NCI-H187 treated with DMSO at 0.1 percent for 48 hours (cell line): ENCODE results near the gene IL11RA.
A peak's percentile ranks its signal among the peaks of the same experiment; 100 is the strongest.

ENCODE experiments used
- DNase-seq: peaks from one replicate; lab custom pipeline; 2025; lab: John Stamatoyannopoulos, UW

Gene IL11RA

GRCh38 chr9:34651876-34652601 is at the start of gene IL11RA:
Gene IL11RA, plus strand, starts transcription at chr9:34652185. Its CDS starts 3,033 bp downstream, at chr9:34655218.
- DNase-seq, result no peak

GRCh38 chr9:34603610-34604231 is 48.3 kb upstream of the IL11RA start:
- no peak for DNase-seq

GRCh38 chr9:34606190-34606589 is 45.8 kb upstream of the IL11RA start:
- DNase-seq, result no peak

- no peak for DNase-seq
Measured at GRCh38 chr9:34606905-34607304, 45.1 kb upstream of the IL11RA start.

DNA sequence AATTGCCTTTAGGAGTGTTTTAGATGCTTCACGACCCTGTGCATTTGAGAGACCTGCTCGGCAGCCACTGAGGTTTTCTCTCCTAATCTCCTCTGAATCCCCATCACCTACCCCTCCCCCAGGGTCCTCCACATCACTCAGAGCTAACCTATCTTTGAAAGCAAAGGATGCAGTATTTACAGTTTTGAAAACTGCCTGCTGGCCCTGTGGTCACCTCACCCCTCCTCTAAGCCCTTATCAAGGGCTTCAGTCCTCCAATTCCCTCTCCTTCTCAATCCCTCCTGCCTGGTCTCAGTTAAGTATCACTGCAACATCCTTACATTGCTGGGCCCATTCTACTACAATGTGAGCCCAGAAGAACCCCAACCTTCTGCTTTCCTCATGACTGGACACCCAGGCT is 44.7 kb upstream of the IL11RA start:
- DNase-seq, result no peak

DNA sequence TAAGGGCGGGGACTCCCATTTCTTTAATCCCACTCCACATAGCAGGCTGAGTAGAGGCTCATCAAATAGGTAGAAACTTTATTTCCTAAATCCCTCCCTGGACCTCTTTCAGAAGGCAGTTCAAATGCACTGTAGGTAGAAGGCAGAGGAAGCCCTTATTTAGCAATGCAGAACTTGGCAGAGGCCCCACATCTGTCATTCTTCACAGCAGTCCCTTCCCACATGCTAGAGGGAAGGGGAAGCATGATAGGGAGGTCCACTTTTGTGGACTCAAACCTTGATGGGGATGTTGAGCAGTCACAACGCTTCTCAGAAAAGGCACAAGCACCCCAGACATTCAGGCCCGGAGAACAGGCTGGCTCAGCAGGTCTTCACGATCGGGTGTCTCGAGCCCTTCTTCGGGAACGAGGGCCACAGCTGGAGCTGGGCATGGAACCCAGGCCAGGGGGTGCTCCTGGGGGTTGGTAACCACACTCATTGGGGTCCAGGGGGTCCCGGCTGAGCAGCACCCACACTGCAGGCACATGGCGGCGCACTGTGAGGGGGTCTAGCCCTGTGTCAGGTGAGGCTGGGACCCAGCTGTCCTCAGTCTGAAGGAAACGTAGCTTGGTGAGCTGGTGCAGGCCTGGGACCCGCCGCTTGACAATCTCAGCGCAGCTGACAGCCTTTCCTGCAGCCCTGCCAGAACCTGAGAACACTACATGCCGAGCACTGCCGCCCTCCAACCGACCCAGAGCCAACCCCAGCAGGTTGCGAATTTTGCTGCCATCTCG is 41.4 kb upstream of the IL11RA start:
- no peak for DNase-seq

- DNase-seq, result no peak
Measured at GRCh38 chr9:34611251-34611810, 40.7 kb upstream of the IL11RA start.

DNA sequence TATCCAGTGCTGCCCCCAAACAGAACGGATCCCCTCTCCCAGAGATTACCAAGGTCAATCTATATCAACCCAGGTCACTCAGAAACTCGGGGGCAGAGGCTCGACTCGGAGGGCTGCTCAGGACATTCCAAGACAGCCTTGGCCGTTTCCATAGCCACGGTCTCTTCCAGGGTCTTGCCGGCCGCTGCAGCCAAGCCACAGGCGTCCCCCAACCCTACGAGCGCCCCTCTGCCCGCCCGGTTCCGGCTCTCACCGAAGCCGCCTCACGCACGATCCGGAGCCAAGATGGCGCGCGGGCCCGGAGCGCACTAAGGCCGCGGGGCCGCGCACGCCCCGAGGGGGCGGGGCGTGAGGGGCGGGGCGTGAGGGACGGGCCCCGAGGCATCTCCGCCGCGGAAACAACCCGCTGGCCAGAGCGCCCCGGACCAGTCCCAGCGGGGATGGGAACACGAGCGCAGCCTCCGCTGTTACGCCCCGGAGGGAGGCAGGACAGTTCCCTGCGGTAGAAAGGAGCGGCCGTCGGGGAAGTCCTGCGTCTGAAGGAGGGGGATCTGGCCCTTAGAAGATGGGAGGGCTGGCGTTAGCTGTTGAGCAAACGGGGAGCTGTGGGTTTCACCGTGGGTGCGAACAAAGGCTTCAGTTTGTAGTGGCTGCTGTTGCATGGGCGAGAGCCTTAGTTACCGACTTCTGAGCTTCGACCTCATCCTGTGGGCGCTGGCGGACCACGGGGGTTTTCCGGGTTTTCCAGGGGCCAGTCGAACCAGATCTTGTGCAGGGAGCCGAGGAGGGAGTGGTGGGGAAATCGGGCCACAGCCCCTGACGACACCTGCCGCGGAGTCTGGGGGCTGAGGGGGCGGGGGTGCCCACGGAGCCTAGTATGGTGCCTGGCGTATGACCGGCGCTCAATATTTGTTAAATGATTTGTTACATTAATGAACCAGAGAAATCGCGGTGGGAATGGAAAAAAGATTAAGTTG is 39.9 kb upstream of the IL11RA start, which contains the start of gene RPP25L:
Gene RPP25L, minus strand, starts transcription at position 287 of the 977 bp plus-strand sequence. CDS start 801 bp downstream, outside the sequence.
- DNase-seq, result no peak

DNA sequence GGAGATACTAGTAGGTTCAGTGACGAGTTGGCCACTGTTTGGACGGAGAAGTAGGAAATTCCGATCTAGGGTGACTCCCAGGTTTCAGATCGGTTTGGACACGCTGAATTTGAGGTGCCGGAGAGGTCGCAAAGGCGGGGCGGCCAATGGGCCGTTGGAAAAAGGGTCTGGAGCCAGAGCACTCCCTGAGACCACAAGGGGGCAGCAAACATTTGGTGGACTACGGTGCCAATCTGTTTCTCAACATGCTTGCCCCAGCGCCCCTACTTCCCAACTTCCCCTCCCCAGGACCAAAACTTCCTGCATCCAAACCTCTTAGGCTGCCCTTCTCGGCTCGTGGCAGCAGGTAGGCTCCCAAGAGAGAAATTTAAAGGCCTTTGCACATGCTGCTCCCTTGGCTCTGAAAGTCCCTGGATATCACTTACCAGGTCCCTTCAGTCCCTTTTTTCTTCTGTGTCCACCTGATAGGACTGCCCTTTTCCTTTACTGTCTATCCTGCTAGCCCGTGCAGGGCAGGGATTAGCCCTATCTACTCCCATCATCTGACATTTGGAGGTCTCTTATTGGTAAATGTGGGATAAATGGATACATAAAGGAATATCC is 39.1 kb upstream of the IL11RA start:
- DNase-seq, result no peak

- no peak for DNase-seq
Measured at GRCh38 chr9:34615132-34615531, 36.9 kb upstream of the IL11RA start.

DNA sequence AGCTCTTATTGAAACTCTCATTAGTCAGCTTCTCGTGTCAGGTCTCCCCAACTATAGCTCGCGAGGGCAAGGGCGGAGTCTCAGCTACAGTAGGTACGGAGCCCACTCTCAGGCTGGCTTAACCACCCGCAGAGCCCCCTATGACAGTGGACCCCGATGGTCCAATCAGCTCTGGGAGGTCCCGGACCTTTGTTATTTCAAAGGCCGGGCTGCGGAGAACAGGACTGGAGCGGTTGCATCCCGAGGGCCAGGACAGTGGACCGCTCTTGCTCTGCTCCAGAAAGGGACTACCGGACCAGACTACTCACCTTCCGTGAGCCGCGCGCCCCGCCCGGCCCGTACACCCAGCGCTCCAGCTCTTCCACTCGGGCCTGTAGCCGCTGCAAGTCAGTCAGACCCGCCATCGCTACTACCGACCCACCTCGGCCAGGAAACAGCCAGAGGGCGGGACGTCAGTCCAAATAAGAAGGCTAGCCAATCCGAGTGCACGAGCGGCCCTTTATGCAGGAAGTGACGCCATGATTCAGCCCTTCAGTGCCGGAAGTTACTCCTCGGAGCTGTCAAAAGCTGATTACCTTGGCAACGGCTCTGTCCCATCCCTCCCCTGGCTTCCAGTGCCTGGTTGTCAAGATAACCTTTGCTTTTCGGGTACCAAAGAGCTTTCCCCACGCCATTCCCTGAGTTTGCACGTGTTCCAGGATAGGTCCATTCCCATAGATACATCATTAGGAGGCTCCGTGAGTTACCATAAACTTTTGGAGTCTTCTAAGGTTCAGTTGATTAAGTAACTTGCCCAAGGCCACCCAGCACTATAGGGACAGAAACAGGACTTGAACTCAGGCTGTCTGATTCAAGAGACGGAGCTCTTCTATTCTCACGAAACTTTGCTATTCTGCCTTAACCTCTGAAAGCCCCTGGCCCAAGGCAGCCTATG is 31.7 kb upstream of the IL11RA start, which contains the start of gene DCTN3:
Gene DCTN3, minus strand, starts transcription at position 435 of the 934 bp plus-strand sequence. Its CDS starts 31 bp downstream, at position 404.
- peak; percentile 51 for DNase-seq

DNA sequence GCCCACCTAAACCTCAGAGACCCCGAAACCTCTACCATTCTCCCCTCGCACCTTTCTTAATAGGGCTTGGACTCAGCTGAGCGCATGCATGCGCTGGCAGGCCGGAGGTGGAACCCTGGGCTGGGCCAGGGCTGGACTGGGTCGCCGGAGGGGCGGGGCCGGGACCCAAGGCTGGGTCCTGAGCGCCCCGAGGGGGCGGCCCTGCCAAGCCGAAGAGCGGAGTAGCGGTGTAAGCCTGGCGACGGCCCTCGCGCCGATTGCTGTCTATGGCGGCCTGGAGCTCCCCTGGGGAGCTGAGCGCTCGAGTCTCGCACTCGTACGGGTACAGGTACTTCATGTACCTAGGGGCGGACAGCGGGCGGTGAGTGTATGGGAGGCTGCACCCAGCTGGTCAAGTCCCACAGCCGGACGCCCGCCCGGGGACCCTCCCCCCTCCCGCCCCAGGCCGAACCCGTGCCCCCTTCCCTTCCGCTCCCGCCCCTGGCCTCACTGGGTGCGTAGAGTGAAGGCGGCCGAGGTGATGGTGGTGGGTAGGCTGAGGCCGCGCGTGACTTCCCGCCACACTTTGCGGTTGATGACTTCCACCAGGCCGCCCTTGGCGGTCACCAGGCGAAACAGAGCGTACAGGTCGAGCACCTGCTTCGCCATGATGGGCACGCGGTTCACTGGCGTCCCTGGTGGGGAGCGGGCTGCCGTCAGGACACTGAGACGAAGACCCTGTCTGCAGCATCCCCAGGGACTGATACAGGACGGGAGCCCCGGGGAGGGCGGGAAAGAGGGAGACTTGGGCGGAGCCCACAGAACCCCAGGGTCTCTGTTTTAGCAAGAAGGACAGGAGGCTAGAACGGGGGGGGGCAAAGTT is 28.4 kb upstream of the IL11RA start:
- no peak for DNase-seq

DNA sequence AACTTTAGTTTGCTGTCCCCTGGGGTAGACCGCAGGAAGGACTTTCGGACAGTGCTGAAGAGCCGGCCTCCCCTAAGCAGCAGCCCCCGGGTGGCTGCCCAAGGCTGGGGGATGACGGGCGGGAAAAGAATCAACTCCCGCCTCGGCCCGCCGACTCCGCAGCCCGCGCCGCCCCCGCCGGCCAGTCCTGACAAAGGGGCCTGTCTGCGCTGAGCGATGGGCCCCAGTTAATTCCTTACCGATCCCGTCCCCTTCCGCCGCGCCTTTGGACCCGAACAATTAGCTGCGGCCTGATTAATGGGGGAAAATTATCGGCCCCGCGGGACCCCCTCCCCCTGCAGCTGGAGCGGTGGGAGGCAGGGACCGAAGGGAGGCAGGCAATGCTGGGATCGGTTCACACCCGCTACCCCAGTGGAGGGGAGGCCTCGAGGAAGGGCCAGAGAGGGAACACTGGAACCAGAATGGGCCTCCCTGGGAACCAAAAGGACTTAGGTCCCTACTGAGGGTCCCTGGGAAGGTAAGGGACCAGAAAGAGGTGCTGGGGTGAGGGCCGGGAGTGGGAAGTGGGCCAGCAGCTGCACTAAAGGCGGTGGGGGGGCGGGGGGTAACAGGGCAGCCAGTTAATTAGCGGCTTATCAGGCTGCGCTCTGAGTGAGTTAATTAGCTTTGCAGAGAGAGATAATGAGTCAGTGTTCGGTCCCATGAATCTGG is 27.4 kb upstream of the IL11RA start:
- DNase-seq, result no peak

- DNase-seq, result no peak
Measured at GRCh38 chr9:34625186-34625486, 26.8 kb upstream of the IL11RA start.

- DNase-seq, result no peak
Measured at GRCh38 chr9:34627716-34628655, 24.0 kb upstream of the IL11RA start.

DNA sequence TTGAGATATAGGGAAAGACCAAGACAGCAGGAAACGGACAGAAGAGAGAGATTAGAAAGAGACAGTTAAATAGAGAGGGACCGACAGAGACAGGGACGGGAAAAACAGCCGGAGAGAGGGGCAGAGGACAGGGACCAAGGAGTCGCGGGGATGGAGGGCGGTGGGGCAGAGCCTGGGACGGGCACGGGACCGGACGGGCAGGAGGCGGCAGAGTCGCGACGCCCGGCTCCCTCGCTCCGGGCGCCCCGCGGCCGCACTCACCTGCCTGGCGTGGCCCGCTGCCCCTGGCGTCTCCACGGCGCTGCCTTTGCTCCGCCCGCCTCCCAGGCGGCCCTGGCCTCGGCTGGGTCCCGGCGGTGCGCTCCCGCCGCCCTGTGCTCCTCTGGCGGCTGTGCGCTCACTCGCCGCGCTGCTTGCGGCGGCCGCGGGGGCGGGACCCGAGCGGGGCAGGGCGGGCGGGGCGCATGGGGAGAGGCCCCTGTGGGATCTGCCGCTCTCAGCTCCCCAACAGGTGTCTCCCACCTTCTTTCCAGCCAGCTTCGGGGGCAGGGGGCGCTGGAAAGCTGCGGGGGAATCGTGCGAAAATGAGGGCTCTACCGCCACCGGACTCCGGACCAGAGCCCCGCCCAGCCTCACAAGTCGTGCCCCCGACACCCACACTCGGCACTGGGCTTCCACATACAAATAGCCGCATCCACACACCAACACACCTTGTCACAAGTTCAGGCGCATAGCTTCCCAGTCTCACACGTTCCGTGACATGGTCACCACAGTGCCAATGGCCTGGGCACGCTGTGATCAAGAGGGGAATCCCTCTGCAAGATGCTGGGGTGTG is 23.1 kb upstream of the IL11RA start, which contains the start of gene ARID3C:
Gene ARID3C, minus strand, starts transcription at position 411 of the 835 bp plus-strand sequence. CDS start 1,052 bp downstream, outside the sequence.
- DNase-seq, result no peak
